Activated B cell treated with CpG ODN at 0.5 μM for 24 hours (primary cell): Measurements from ENCODE around the gene PDE4B. TPM values are rescaled to one million over a fixed set of nuclear protein-coding genes. Genes with fewer than 3 reads are reported as not detected.

Source experiments
- ATAC-seq: fragments of 200-7000 bp; cut with Tn5 transposase; one replicate; pipeline ENCODE4 v1.10.0; 2021; ENCODE audit warnings: low read depth, mild to moderate bottlenecking, moderate library complexity
- CTCF ChIA-PET: fragments of 350-600 bp; sonication (Branson Sonifier 250); formaldehyde crosslinking; loops from one replicate; lab custom pipeline; 2021; ENCODE audit warnings: antibody characterized with exemption; lab: Charles Lee
- POLR2A ChIA-PET: fragments of 350-600 bp; sonication (Branson Sonifier 250); formaldehyde crosslinking; loops from one replicate; lab custom pipeline; 2021; ENCODE audit warnings: antibody characterized with exemption; lab: Charles Lee
- DNase-seq: peaks from one replicate; pipeline ENCODE4 v3.0.0; 2022
- H3K27ac Mint-ChIP-seq: one replicate; pipeline ENCODE4 v1.8.0; 2020; ENCODE audit warnings: mixed read lengths
- H3K27me3 Mint-ChIP-seq: one replicate; pipeline ENCODE4 v1.8.0; 2021; ENCODE audit warnings: mixed read lengths
- H3K36me3 Mint-ChIP-seq: one replicate; pipeline ENCODE4 v1.8.0; 2021; ENCODE audit warnings: low read depth, mixed read lengths
- H3K4me1 Mint-ChIP-seq: one replicate; pipeline ENCODE4 v1.8.0; 2021; ENCODE audit warnings: mixed read lengths
- H3K4me3 Mint-ChIP-seq: one replicate; pipeline ENCODE4 v1.8.0; 2020; ENCODE audit warnings: mild to moderate bottlenecking, mixed read lengths
- H3K9me3 Mint-ChIP-seq: one replicate; pipeline ENCODE4 v1.8.0; 2020; ENCODE audit warnings: mixed read lengths
- CTCF ChIP-seq: fragments of 200-600 bp; IDR thresholded peaks from one replicate; pipeline ENCODE4 v1.8.0; 2022; ENCODE audit warnings: antibody characterized with exemption, mild to moderate bottlenecking
- intact Hi-C: fragments of 100-400 bp; cut with micrococcal nuclease; formaldehyde crosslinking; loops from one replicate; pipeline ENCODE4 v1.15.1; 2024
- total RNA-seq: library from RNA; stranded (reverse); gene quantifications from 2 replicates; pipeline ENCODE4 v1.2.3, GENCODE V29; 2022

PDE4B gene
- total RNA-seq, 1 donor from 2014 or later, result 84.1 TPM

- Mint-ChIP-seq H3K9me3 (no peaks in the 10 kb centered on the region), H3K36me3 (no peaks in the 10 kb centered on the region), H3K27me3 (peaks cover 6% of the 10 kb centered on the region), H3K4me1 (no peaks in the 10 kb centered on the region), H3K4me3 (no peak overlapping the region), H3K27ac (no peak overlapping the region)
- TF ChIP-seq CTCF, result no peak
- ATAC-seq (no peak), DNase-seq (no peak)
- ChIA-PET POLR2A (no interaction called here), CTCF (no interaction called here)
- intact Hi-C loops, result no loop called here
These were observed 374.1 kb downstream of the PDE4B start for GRCh38 chr1:66166753-66167152.

- no peak overlapping the region for H3K4me3 Mint-ChIP-seq
- no peaks in the 10 kb centered on the region for H3K36me3 Mint-ChIP-seq
- H3K9me3 Mint-ChIP-seq, result no peaks in the 10 kb centered on the region
- ChIA-PET POLR2A (no interaction called here), CTCF (no interaction called here)
- peaks cover 6% of the 10 kb centered on the region for H3K27me3 Mint-ChIP-seq
- no peak for TF ChIP-seq CTCF
- DNase-seq (no peak), ATAC-seq (no peak)
- no peaks in the 10 kb centered on the region for H3K4me1 Mint-ChIP-seq
- intact Hi-C loops, result no loop called here
- H3K27ac Mint-ChIP-seq, result no peak overlapping the region
These were observed 374.6 kb downstream of the PDE4B start for GRCh38 chr1:66167267-66167666.

- no peaks in the 10 kb centered on the region for H3K9me3 Mint-ChIP-seq
- H3K27ac Mint-ChIP-seq, result no peak overlapping the region
- CTCF ChIA-PET, result no interaction called here
- ATAC-seq (no peak), DNase-seq (no peak)
- no peaks in the 10 kb centered on the region for H3K36me3 Mint-ChIP-seq
- TF ChIP-seq CTCF, result no peak
- no peaks in the 10 kb centered on the region for H3K4me1 Mint-ChIP-seq
- intact Hi-C loops, result no loop called here
- H3K27me3 Mint-ChIP-seq, result peaks cover 5% of the 10 kb centered on the region
- POLR2A ChIA-PET, result no interaction called here
- H3K4me3 Mint-ChIP-seq, result no peak overlapping the region
These were observed 375.8 kb downstream of the PDE4B start for GRCh38 chr1:66168467-66168887.

GRCh38 chr1:66168948-66169671, 376.4 kb downstream of the PDE4B start:
- Mint-ChIP-seq H3K9me3 (no peaks in the 10 kb centered on the region), H3K27me3 (no peaks in the 10 kb centered on the region), H3K4me1 (no peaks in the 10 kb centered on the region), H3K4me3 (no peak overlapping the region), H3K27ac (no peak overlapping the region), H3K36me3 (no peaks in the 10 kb centered on the region)
- POLR2A ChIA-PET, result no interaction called here
- intact Hi-C loops, result no loop called here
- no peak for ATAC-seq
- CTCF ChIA-PET, result no interaction called here
- no peak for TF ChIP-seq CTCF
- DNase-seq, result no peak

GRCh38 chr1:66172272-66172671, 379.6 kb downstream of the PDE4B start:
- no peak for TF ChIP-seq CTCF
- no peaks in the 10 kb centered on the region for H3K27me3 Mint-ChIP-seq
- H3K4me1 Mint-ChIP-seq, result no peaks in the 10 kb centered on the region
- no peak overlapping the region for H3K4me3 Mint-ChIP-seq
- ATAC-seq (no peak), DNase-seq (no peak)
- intact Hi-C loops, result no loop called here
- H3K27ac Mint-ChIP-seq, result no peak overlapping the region
- H3K36me3 Mint-ChIP-seq, result no peaks in the 10 kb centered on the region
- ChIA-PET POLR2A (no interaction called here), CTCF (no interaction called here)
- no peaks in the 10 kb centered on the region for H3K9me3 Mint-ChIP-seq
